SK-N-MC (cell line): ENCODE measurements around the gene OSMR.

ENCODE experiments used
- EZH2 ChIP-seq: fragments of 200-600 bp; sonication (generic); IDR thresholded peaks from one replicate; pipeline ENCODE4 v1.6.1; 2017; ENCODE audit warnings: antibody characterized with exemption
- POLR2AphosphoS5 ChIP-seq: IDR thresholded peaks from 2 replicates; pipeline ENCODE4 v1.6.1; 2012; ENCODE audit warnings: mild to moderate bottlenecking, low read depth, low read length, borderline replicate concordance

DNA sequence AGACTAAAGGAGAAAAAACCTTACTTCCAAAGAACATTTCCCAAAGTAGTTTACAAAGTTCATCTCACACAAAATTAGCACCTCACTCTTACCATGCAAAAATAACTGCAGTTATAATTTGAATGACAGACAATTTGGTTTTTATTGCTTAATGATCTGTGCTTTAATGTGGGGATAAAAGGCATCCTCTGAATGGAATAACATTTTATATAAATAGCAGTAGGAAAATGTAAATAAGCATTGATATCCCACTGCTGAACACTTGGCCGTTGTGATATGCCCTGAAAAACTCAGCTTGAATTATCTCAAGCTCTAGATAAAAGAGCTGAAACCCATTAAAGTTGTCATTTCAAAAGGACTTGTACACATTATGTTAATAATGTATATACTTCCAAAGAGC lies 93.2 kb downstream of the OSMR start:
- TF ChIP-seq POLR2AphosphoS5 (no peak), EZH2 (no peak)
